GM23338 (cell line): ENCODE data around the gene CRACDL.

Experiments used
- CREB1 ChIP-seq: fragments of 250-450 bp; sonication (Bioruptor Pico); IDR thresholded peaks from 2 replicates; pipeline ENCODE4 v1.5.0; 2020; ENCODE audit warnings: low read depth, mild to moderate bottlenecking, moderate library complexity
- ETS1 ChIP-seq: IDR thresholded peaks from 2 replicates; pipeline ENCODE4 v1.6.1; 2016; ENCODE audit warnings: antibody characterized with exemption
- EZH2 ChIP-seq: fragments of 200-600 bp; sonication (generic); IDR thresholded peaks from one replicate; pipeline ENCODE4 v1.8.0; 2017; ENCODE audit warnings: antibody characterized with exemption, mild to moderate bottlenecking, low read depth; ENCODE audit not compliant: unreplicated experiment
- POLR2AphosphoS5 ChIP-seq: IDR thresholded peaks from 2 replicates; pipeline ENCODE4 v1.6.1; 2016; ENCODE audit warnings: antibody characterized with exemption, low read depth
- ZNF114 ChIP-seq: fragments of 250-450 bp; sonication (Bioruptor Pico); IDR thresholded peaks from 2 replicates; pipeline ENCODE4 v1.5.0; 2020; ENCODE audit warnings: mild to moderate bottlenecking, moderate library complexity
- ZNF331 ChIP-seq: fragments of 250-450 bp; sonication (Bioruptor Pico); IDR thresholded peaks from 2 replicates; pipeline ENCODE4 v1.5.0; 2020; ENCODE audit warnings: low read depth, mild to moderate bottlenecking, moderate library complexity
- TF ChIP-seq, protein P1 (sequence below), 2 experiments: fragments of 200-600 bp in 1 of 2; sonication (generic) in 1 of 2; conservative IDR thresholded peaks; 2 replicates each; pipeline versions ENCODE4 v1.5.1 to v1.6.1; 2016 to 2017; ENCODE audit warnings: antibody characterized with exemption in 2 of 2, low read depth in 2 of 2, mild to moderate bottlenecking in 2 of 2, moderate library complexity in 1 of 2

GRCh38 chr2:98909317-98910211 is 26.5 kb downstream of the CRACDL start:
- no peak for TF ChIP-seq POLR2AphosphoS5
- TF ChIP-seq, protein P1, sequence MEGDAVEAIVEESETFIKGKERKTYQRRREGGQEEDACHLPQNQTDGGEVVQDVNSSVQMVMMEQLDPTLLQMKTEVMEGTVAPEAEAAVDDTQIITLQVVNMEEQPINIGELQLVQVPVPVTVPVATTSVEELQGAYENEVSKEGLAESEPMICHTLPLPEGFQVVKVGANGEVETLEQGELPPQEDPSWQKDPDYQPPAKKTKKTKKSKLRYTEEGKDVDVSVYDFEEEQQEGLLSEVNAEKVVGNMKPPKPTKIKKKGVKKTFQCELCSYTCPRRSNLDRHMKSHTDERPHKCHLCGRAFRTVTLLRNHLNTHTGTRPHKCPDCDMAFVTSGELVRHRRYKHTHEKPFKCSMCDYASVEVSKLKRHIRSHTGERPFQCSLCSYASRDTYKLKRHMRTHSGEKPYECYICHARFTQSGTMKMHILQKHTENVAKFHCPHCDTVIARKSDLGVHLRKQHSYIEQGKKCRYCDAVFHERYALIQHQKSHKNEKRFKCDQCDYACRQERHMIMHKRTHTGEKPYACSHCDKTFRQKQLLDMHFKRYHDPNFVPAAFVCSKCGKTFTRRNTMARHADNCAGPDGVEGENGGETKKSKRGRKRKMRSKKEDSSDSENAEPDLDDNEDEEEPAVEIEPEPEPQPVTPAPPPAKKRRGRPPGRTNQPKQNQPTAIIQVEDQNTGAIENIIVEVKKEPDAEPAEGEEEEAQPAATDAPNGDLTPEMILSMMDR (conservative IDR thresholded peaks at IDR 0.05; ENCODE audit: low read depth in 2 of 2): no peak
- no peak for TF ChIP-seq ZNF114 (CRISPR knock-in tag)
- no peak for TF ChIP-seq EZH2
- no peak for TF ChIP-seq ETS1
- TF ChIP-seq ZNF331 (CRISPR knock-in tag): no peak
- no peak for TF ChIP-seq CREB1 (CRISPR knock-in tag)
